ENCODE results near the gene SRRM3.
"Not testable (repeated sequence)": the region's sequence is repeated elsewhere in the genome, so short reads cannot be mapped to it uniquely, and the experiment has no call there.

SRRM3 gene

DNA sequence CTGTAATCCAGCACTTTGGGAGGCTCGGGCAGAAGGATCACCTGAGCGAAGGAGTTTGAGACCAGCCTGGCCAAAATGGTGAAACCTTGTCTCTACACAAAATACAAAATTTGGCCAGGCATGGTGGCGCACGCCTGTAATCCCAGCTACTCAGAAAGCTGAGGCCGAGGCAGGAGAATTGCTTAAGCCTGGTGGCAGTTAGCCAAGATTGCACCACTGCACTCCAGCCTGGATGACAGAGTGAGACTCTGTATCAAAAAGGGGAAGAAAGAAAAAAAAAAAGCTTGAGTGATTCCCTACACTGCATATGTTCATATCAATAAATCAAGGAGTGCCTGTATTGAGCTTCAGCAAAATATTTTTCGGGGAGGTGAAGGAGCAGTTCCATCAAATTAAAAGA lies 45.8 kb upstream of the SRRM3 start:
- Histone ChIP-seq H3K27me3 (ENCODE audit: insufficient read depth, low read length) (no peaks in the 10 kb centered on the region; the same call in 1 of the 2 replicates), H3K36me3 (ENCODE audit: insufficient read depth, low read length) (no peaks in the 10 kb centered on the region), H3K9me2 (ENCODE audit: low read depth, low read length) (no peaks in the 10 kb centered on the region), H3K4me3 (ENCODE audit: low read depth, low read length, poor library complexity, severe bottlenecking) (no peak overlapping the region), H3F3A (ENCODE audit: insufficient read depth, low read length) (no peaks in the 10 kb centered on the region), H2AFZ (ENCODE audit: low read length) (no peak overlapping the region), H3K9me3 (ENCODE audit: low read length) (no peaks in the 10 kb centered on the region), H3K79me2 (ENCODE audit: insufficient read depth, low read length) (no peaks in the 10 kb centered on the region), H3K4me2 (ENCODE audit: low read length) (no peak overlapping the region), H3K27ac (ENCODE audit: low read depth, low read length, poor library complexity, severe bottlenecking) (no peak overlapping the region), H4K20me1 (ENCODE audit: insufficient read depth, low read length) (no peaks in the 10 kb centered on the region), H3K9ac (ENCODE audit: low read length) (no peak overlapping the region), H3K4me1 (ENCODE audit: insufficient read depth, low read length, severe bottlenecking) (no peaks in the 10 kb centered on the region)
- TF ChIP-seq EZH2 (IDR thresholded peaks at IDR 0.05; ENCODE audit: borderline replicate concordance, low read length) (no peak), CTCF (IDR thresholded peaks at IDR 0.05; ENCODE audit: low read length) (no peak)

DNA sequence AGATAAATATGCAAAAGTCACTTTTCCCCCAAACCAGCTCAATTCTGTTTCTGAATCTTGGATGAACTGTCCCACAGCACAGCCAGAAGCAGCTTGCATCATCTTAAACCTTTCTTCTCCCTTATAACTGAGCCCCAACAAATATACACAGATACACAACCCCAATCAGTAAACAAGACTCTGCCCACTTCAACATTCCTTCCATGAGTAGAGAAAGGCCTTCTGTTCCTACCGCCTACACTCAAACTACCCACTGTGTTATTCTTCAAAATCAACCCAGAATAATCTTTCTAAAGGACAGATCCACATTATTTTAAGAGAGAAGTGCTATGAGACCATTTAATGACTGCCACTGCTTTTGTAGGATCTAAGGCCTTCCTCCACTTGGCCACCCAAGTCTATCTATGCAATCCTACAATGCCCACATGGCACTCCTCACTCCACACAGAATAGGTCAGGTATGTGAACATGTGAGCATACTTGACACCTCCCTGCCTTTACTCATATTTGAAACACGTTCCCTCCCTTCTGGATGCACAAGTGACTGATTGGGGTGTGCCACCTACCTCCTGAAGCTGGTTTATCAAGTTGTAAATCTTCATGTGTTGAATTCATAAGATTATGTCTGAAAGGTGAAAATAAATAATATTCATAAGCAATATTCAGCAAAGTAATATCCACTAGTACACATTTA lies 44.6 kb upstream of the SRRM3 start:
- H3K9ac ChIP-seq (ENCODE audit: low read length); H3K27ac ChIP-seq (ENCODE audit: low read depth, low read length, poor library complexity, severe bottlenecking); H3K4me1 ChIP-seq (ENCODE audit: insufficient read depth, low read length, severe bottlenecking); H3K36me3 ChIP-seq (ENCODE audit: insufficient read depth, low read length); H3K4me3 ChIP-seq (ENCODE audit: low read depth, low read length, poor library complexity, severe bottlenecking); H3K27me3 ChIP-seq (ENCODE audit: insufficient read depth, low read length); H3K9me2 ChIP-seq (ENCODE audit: low read depth, low read length); H3K4me2 ChIP-seq (ENCODE audit: low read length); H3K79me2 ChIP-seq (ENCODE audit: insufficient read depth, low read length); H4K20me1 ChIP-seq (ENCODE audit: insufficient read depth, low read length); H3F3A ChIP-seq (ENCODE audit: insufficient read depth, low read length); H3K9me3 ChIP-seq (ENCODE audit: low read length); H2AFZ ChIP-seq (ENCODE audit: low read length): not testable (repeated sequence)

DNA sequence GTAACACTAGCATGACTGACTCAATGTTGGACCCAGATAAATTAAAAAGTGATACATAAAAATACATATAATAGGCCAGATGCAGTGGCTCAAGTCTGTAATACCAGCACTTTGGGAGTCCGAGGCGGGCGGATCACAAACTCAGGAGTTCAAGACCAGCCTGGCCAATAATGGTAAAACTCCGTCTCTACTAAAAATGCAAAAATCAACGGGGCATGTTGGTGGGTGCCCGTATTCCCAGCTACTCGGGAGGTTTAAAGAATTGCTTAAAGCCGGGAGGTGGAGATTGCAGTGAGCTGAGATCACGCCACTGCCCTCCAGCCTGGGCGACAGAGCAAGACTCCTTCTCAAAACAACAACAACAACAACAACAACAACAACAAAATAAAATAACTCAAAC lies 43.3 kb upstream of the SRRM3 start:
- not testable (repeated sequence) for H3K9me3 ChIP-seq (ENCODE audit: low read length); H3K27me3 ChIP-seq (ENCODE audit: insufficient read depth, low read length); H3K27ac ChIP-seq (ENCODE audit: low read depth, low read length, poor library complexity, severe bottlenecking); H3K4me2 ChIP-seq (ENCODE audit: low read length); H3F3A ChIP-seq (ENCODE audit: insufficient read depth, low read length); H3K79me2 ChIP-seq (ENCODE audit: insufficient read depth, low read length); H3K36me3 ChIP-seq (ENCODE audit: insufficient read depth, low read length); H3K9ac ChIP-seq (ENCODE audit: low read length); H3K4me1 ChIP-seq (ENCODE audit: insufficient read depth, low read length, severe bottlenecking); H3K9me2 ChIP-seq (ENCODE audit: low read depth, low read length); H3K4me3 ChIP-seq (ENCODE audit: low read depth, low read length, poor library complexity, severe bottlenecking); H4K20me1 ChIP-seq (ENCODE audit: insufficient read depth, low read length); H2AFZ ChIP-seq (ENCODE audit: low read length)

GRCh38 chr7:76162416-76163170 lies 39.1 kb upstream of the SRRM3 start:
- H3F3A ChIP-seq (ENCODE audit: insufficient read depth, low read length); H3K36me3 ChIP-seq (ENCODE audit: insufficient read depth, low read length); H3K4me3 ChIP-seq (ENCODE audit: low read depth, low read length, poor library complexity, severe bottlenecking); H3K4me2 ChIP-seq (ENCODE audit: low read length); H3K27me3 ChIP-seq (ENCODE audit: insufficient read depth, low read length); H3K27ac ChIP-seq (ENCODE audit: low read depth, low read length, poor library complexity, severe bottlenecking); H3K79me2 ChIP-seq (ENCODE audit: insufficient read depth, low read length); H4K20me1 ChIP-seq (ENCODE audit: insufficient read depth, low read length); H3K4me1 ChIP-seq (ENCODE audit: insufficient read depth, low read length, severe bottlenecking); H3K9me2 ChIP-seq (ENCODE audit: low read depth, low read length); H3K9ac ChIP-seq (ENCODE audit: low read length); H3K9me3 ChIP-seq (ENCODE audit: low read length); H2AFZ ChIP-seq (ENCODE audit: low read length): not testable (repeated sequence)

GRCh38 chr7:76163812-76164211 lies 37.9 kb upstream of the SRRM3 start:
- not testable (repeated sequence) for H3K9ac ChIP-seq (ENCODE audit: low read length); H3K4me1 ChIP-seq (ENCODE audit: insufficient read depth, low read length, severe bottlenecking); H3K4me2 ChIP-seq (ENCODE audit: low read length); H3K4me3 ChIP-seq (ENCODE audit: low read depth, low read length, poor library complexity, severe bottlenecking); H3K36me3 ChIP-seq (ENCODE audit: insufficient read depth, low read length); H4K20me1 ChIP-seq (ENCODE audit: insufficient read depth, low read length); H3K27ac ChIP-seq (ENCODE audit: low read depth, low read length, poor library complexity, severe bottlenecking); H3K9me2 ChIP-seq (ENCODE audit: low read depth, low read length); H2AFZ ChIP-seq (ENCODE audit: low read length); H3K9me3 ChIP-seq (ENCODE audit: low read length); H3K27me3 ChIP-seq (ENCODE audit: insufficient read depth, low read length); H3F3A ChIP-seq (ENCODE audit: insufficient read depth, low read length); H3K79me2 ChIP-seq (ENCODE audit: insufficient read depth, low read length)

Measured in OCI-LY1 (cell line).